Measurements from ENCODE around the gene MKRN1. TPM values are rescaled to one million over a fixed set of nuclear protein-coding genes. Genes with fewer than 3 reads are reported as not detected.
"Not testable (repeated sequence)": the region's sequence is repeated elsewhere in the genome, so short reads cannot be mapped to it uniquely, and the experiment has no call there.

Gene MKRN1
- total and polyA plus RNA-seq, 7 donors = 27.0 to 82.0 (median 59.1) TPM

- no peak for TF ChIP-seq CTCF (IDR thresholded peaks at IDR 0.05)
- intact Hi-C loops (cut with DNase I) = no loop called here
- Histone ChIP-seq H3K4me1 (no peaks in the 10 kb centered on the region), H3K36me3 (ENCODE audit: insufficient read depth in 1 of 2, low read depth in 1 of 2) (no peaks in the 10 kb centered on the region), H3K27me3 (ENCODE audit: insufficient read depth in 3 of 3, low read length in 2 of 3) (no peaks in the 10 kb centered on the region), H3K4me3 (no peak overlapping the region), H3K27ac (no peak overlapping the region), H3K9me3 (no peaks in the 10 kb centered on the region)
- ATAC-seq (no peak), DNase-seq (no peak)
- WGBS, 3 donors = 88 to 94% (median 91%) methylated on average over 2 of the region's 2 CpGs
Observed at GRCh38 chr7:140421521-140421920, 57.8 kb downstream of the MKRN1 start.

- DNase-seq (no peak), ATAC-seq (no peak)
- no peak overlapping the region for H3K27ac ChIP-seq
- no peaks in the 10 kb centered on the region for H3K27me3 ChIP-seq (ENCODE audit: insufficient read depth in 3 of 3, low read length in 2 of 3)
- H3K36me3 ChIP-seq (ENCODE audit: insufficient read depth in 1 of 2, low read depth in 1 of 2) = no peaks in the 10 kb centered on the region
- 83 to 93% (median 86%) methylated on average over 4 of the region's 4 CpGs for WGBS, 3 donors
- H3K4me3 ChIP-seq = no peak overlapping the region
- TF ChIP-seq CTCF (IDR thresholded peaks at IDR 0.05) = no peak
- intact Hi-C loops (cut with DNase I) = no loop called here
- no peaks in the 10 kb centered on the region for H3K9me3 ChIP-seq
- H3K4me1 ChIP-seq = no peaks in the 10 kb centered on the region
Observed at GRCh38 chr7:140418653-140419052, 60.7 kb downstream of the MKRN1 start.

GRCh38 chr7:140418156-140418472, 61.2 kb downstream of the MKRN1 start:
- DNase-seq; H3K27ac ChIP-seq; H3K27me3 ChIP-seq (ENCODE audit: insufficient read depth in 3 of 3, low read length in 2 of 3); H3K4me1 ChIP-seq; H3K9me3 ChIP-seq; ATAC-seq; H3K4me3 ChIP-seq; H3K36me3 ChIP-seq (ENCODE audit: insufficient read depth in 1 of 2, low read depth in 1 of 2); intact Hi-C loops (cut with DNase I): not testable (repeated sequence)
- 69 to 92% (median 85%) methylated on average over 3 to 5 of the region's 5 CpGs for WGBS, 3 donors

GRCh38 chr7:140417456-140418155, 61.7 kb downstream of the MKRN1 start:
- WGBS, 3 donors = 58 to 68% (median 63%) methylated on average over 8 of the region's 8 CpGs
- ATAC-seq = no peak

GRCh38 chr7:140416560-140416959, 62.7 kb downstream of the MKRN1 start:
- Histone ChIP-seq H3K4me1 (no peaks in the 10 kb centered on the region), H3K27ac (no peak overlapping the region), H3K36me3 (ENCODE audit: insufficient read depth in 1 of 2, low read depth in 1 of 2) (no peaks in the 10 kb centered on the region), H3K27me3 (ENCODE audit: insufficient read depth in 3 of 3, low read length in 2 of 3) (no peaks in the 10 kb centered on the region), H3K9me3 (no peaks in the 10 kb centered on the region), H3K4me3 (no peak overlapping the region)
- 66 to 78% (median 76%) methylated on average over 8 of the region's 8 CpGs for WGBS, 3 donors
- intact Hi-C loops (cut with DNase I) = no loop called here
- no peak for DNase-seq
- ATAC-seq = no peak
- TF ChIP-seq CTCF (IDR thresholded peaks at IDR 0.05) = no peak

More at GRCh38 chr7:140417456-140418155, 61.7 kb downstream of the MKRN1 start:
- no peaks in the 10 kb centered on the region for H3K4me1 ChIP-seq
- no peaks in the 10 kb centered on the region for H3K9me3 ChIP-seq
- intact Hi-C loops (cut with DNase I) = no loop called here
- no peak overlapping the region for H3K27ac ChIP-seq
- H3K4me3 ChIP-seq = no peak overlapping the region
- no peaks in the 10 kb centered on the region for H3K27me3 ChIP-seq (ENCODE audit: insufficient read depth in 3 of 3, low read length in 2 of 3)
- TF ChIP-seq CTCF (IDR thresholded peaks at IDR 0.05) = no peak
- H3K36me3 ChIP-seq (ENCODE audit: insufficient read depth in 1 of 2, low read depth in 1 of 2) = no peaks in the 10 kb centered on the region
- no peak for DNase-seq

- intact Hi-C loops (cut with DNase I); H3K27ac ChIP-seq; H3K36me3 ChIP-seq (ENCODE audit: insufficient read depth in 1 of 2, low read depth in 1 of 2); H3K27me3 ChIP-seq (ENCODE audit: insufficient read depth in 3 of 3, low read length in 2 of 3); H3K4me1 ChIP-seq; DNase-seq; ATAC-seq; H3K9me3 ChIP-seq; H3K4me3 ChIP-seq: not testable (repeated sequence)
- WGBS, 3 donors = 76 to 89% (median 84%) methylated on average over 9 of the region's 9 CpGs
Observed at GRCh38 chr7:140415816-140416215, 63.5 kb downstream of the MKRN1 start.

All from psoas muscle (tissue), 8 donors.